HEK293T (cell line): ENCODE measurements around the gene ATG13.

Source experiments
- ARNT ChIP-seq: fragments of 450-650 bp; IDR thresholded peaks from 2 replicates; pipeline ENCODE4 v1.6.1; 2017; ENCODE audit warnings: mild to moderate bottlenecking
- BHLHE40 ChIP-seq: fragments of 450-650 bp; IDR thresholded peaks from 2 replicates; pipeline ENCODE4 v1.6.1; 2016; ENCODE audit warnings: mild to moderate bottlenecking, moderate library complexity, borderline replicate concordance
- CTBP1 ChIP-seq: fragments of 450-650 bp; IDR thresholded peaks from 2 replicates; pipeline ENCODE4 v1.6.1; 2016; ENCODE audit warnings: borderline replicate concordance
- ELF4 ChIP-seq: fragments of 450-650 bp; IDR thresholded peaks from 2 replicates; pipeline ENCODE4 v1.6.1; 2017; ENCODE audit warnings: antibody characterized with exemption
- FOXA1 ChIP-seq: fragments of 450-650 bp; IDR thresholded peaks from 2 replicates; pipeline ENCODE4 v1.6.1; 2016; ENCODE audit warnings: mild to moderate bottlenecking
- FOXK2 ChIP-seq: fragments of 450-650 bp; IDR thresholded peaks from 2 replicates; pipeline ENCODE4 v1.6.1; 2016; ENCODE audit warnings: mild to moderate bottlenecking
- FOXM1 ChIP-seq: fragments of 450-650 bp; IDR thresholded peaks from 2 replicates; pipeline ENCODE4 v1.6.1; 2017; ENCODE audit warnings: mild to moderate bottlenecking, borderline replicate concordance
- HDGF ChIP-seq: fragments of 450-650 bp; IDR thresholded peaks from 2 replicates; pipeline ENCODE4 v1.6.1; 2017; ENCODE audit warnings: antibody characterized with exemption, borderline replicate concordance
- LEF1 ChIP-seq: fragments of 450-650 bp; IDR thresholded peaks from 2 replicates; pipeline ENCODE4 v1.6.1; 2017; ENCODE audit warnings: mild to moderate bottlenecking, borderline replicate concordance
- PKNOX1 ChIP-seq: fragments of 450-650 bp; IDR thresholded peaks from 2 replicates; pipeline ENCODE4 v1.6.1; 2016
- SP1 ChIP-seq: fragments of 450-650 bp; IDR thresholded peaks from 2 replicates; pipeline ENCODE4 v1.6.1; 2017
- SUZ12 ChIP-seq: fragments of 450-650 bp; IDR thresholded peaks from 2 replicates; pipeline ENCODE4 v1.6.1; 2016; ENCODE audit warnings: mild to moderate bottlenecking
- TARDBP ChIP-seq: fragments of 450-650 bp; IDR thresholded peaks from 2 replicates; pipeline ENCODE4 v1.6.1; 2016
- ZNF384 ChIP-seq: fragments of 450-650 bp; IDR thresholded peaks from 2 replicates; pipeline ENCODE4 v1.6.1; 2016

- TF ChIP-seq FOXK2 (no peak), PKNOX1 (no peak), FOXA1 (no peak), ZNF384 (no peak), CTBP1 (no peak), ARNT (no peak), ELF4 (no peak), SP1 (no peak), LEF1 (no peak), FOXM1 (no peak), TARDBP (no peak), HDGF (no peak), BHLHE40 (no peak), SUZ12 (no peak)
These were observed 62.1 kb downstream of the ATG13 start for GRCh38 chr11:46679241-46680163.
